Fibroblast of lung (primary cell): ENCODE data around the gene SYNE1. TPM values are rescaled to one million over a fixed set of nuclear protein-coding genes. Genes with fewer than 3 reads are reported as not detected.

Experiments used
- DNase-seq, 2 donors: peaks; one replicate each; pipeline versions ENCODE4 v3.0.0 to v3.0.0-alpha.2; 2010; ENCODE audit warnings: low read depth in 2 of 2
- H2AFZ ChIP-seq: 2 replicates; pipeline ENCODE4 v1.5.1; 2012; ENCODE audit warnings: low read length, control low read depth, inconsistent platforms
- H3K27ac ChIP-seq: 2 replicates; pipeline ENCODE4 v1.5.1; 2011; ENCODE audit warnings: low read length, control low read depth; ENCODE audit not compliant: insufficient read depth
- H3K27me3 ChIP-seq: 2 replicates; pipeline ENCODE4 v1.5.1; 2011; ENCODE audit warnings: mild to moderate bottlenecking, low read length; ENCODE audit not compliant: control insufficient read depth, insufficient read depth
- H3K36me3 ChIP-seq: 2 replicates; pipeline ENCODE4 v1.5.1; 2011; ENCODE audit warnings: low read length; ENCODE audit not compliant: control insufficient read depth, insufficient read depth
- H3K4me1 ChIP-seq: 2 replicates; pipeline ENCODE4 v1.5.1; 2011; ENCODE audit warnings: low read length; ENCODE audit not compliant: control insufficient read depth, insufficient read depth; ENCODE audit errors: extremely low read depth
- H3K4me2 ChIP-seq: 2 replicates; pipeline ENCODE4 v1.5.1; 2011; ENCODE audit warnings: low read length, control low read depth; ENCODE audit not compliant: insufficient read depth; ENCODE audit errors: extremely low read depth
- H3K4me3 ChIP-seq, 4 experiments: fragments of 200-600 bp in 1 of 4; sonication (generic) in 1 of 4; replicated peaks in 1 of 4; 2 replicates each; pipeline ENCODE4 v1.5.1; 2011 to 2016; ENCODE audit warnings: low read length in 4 of 4, low read depth in 3 of 4, mild to moderate bottlenecking in 3 of 4, control low read depth in 2 of 4, inconsistent platforms in 1 of 4, mixed read lengths in 1 of 4; ENCODE audit not compliant: insufficient read depth in 1 of 4; ENCODE audit errors: control extremely low read depth in 1 of 4
- H3K79me2 ChIP-seq: 2 replicates; pipeline ENCODE4 v1.5.1; 2012; ENCODE audit warnings: mild to moderate bottlenecking, low read length, inconsistent platforms; ENCODE audit not compliant: control insufficient read depth, insufficient read depth
- H3K9ac ChIP-seq: 2 replicates; pipeline ENCODE4 v1.5.1; 2011; ENCODE audit warnings: mild to moderate bottlenecking, low read length, control low read depth; ENCODE audit not compliant: insufficient read depth
- H3K9me3 ChIP-seq: 2 replicates; pipeline ENCODE4 v1.5.1; 2012; ENCODE audit warnings: low read depth, low read length; ENCODE audit not compliant: control insufficient read depth, insufficient read depth
- H4K20me1 ChIP-seq: 2 replicates; pipeline ENCODE4 v1.5.1; 2011; ENCODE audit warnings: low read length; ENCODE audit not compliant: control insufficient read depth, insufficient read depth; ENCODE audit errors: extremely low read depth
- CTCF ChIP-seq, 2 donors: IDR thresholded peaks in 1 of 2; conservative IDR thresholded peaks in 1 of 2; 1 replicate in 1 of 2; 2 replicates in 1 of 2; pipeline ENCODE4 v1.5.1; 2011 to 2012; ENCODE audit warnings: low read length in 2 of 2, control low read depth in 1 of 2, inconsistent platforms in 1 of 2, low read depth in 1 of 2, mild to moderate bottlenecking in 1 of 2
- EZH2 ChIP-seq: IDR thresholded peaks from 2 replicates; pipeline ENCODE4 v1.5.1; 2012; ENCODE audit warnings: low read length, control low read depth, mild to moderate bottlenecking; ENCODE audit errors: missing control alignments
- polyA plus RNA-seq, 2 donors: library from polyadenylated mRNA; depleted of rRNA in 1 of 2; stranded (reverse) in 1 of 2; unstranded in 1 of 2; fragments of >200 nt; gene quantifications; 2 replicates each; pipeline ENCODE4 v1.2.1, GENCODE V29; 2011 to 2012; ENCODE audit warnings: missing spikeins in 1 of 2
- total RNA-seq: library from RNA; depleted of rRNA; stranded (reverse); fragments of >200 nt; gene quantifications from 2 replicates; pipeline ENCODE4 v1.2.1, GENCODE V29; 2014

The SYNE1 gene
- total and polyA plus RNA-seq, 2 donors (not counting 1 experiment from before 2014, with no cell fraction given) = 21.7 to 219 TPM

GRCh38 chr6:152372945-152373344, 264.2 kb downstream of the SYNE1 start:
- H2AFZ ChIP-seq = no peak overlapping the region
- no peaks in the 10 kb centered on the region for H4K20me1 ChIP-seq
- no peaks in the 10 kb centered on the region for H3K9me3 ChIP-seq
- H3K27ac ChIP-seq = no peak overlapping the region
- no peak overlapping the region for H3K4me2 ChIP-seq
- H3K4me1 ChIP-seq = peaks cover 5% of the 10 kb centered on the region
- TF ChIP-seq CTCF (conservative IDR thresholded peaks at IDR 0.05 in 1 of 2, IDR thresholded peaks at IDR 0.05 in 1 of 2; ENCODE audit: low read depth in 1 of 2, low read length in 2 of 2) (no peak), EZH2 (no peak)
- H3K27me3 ChIP-seq = no peaks in the 10 kb centered on the region
- no peak overlapping the region for H3K4me3 ChIP-seq
- no peak for DNase-seq
- H3K36me3 ChIP-seq = peaks cover 1% of the 10 kb centered on the region
- peaks cover 3% of the 10 kb centered on the region for H3K79me2 ChIP-seq
- no peak overlapping the region for H3K9ac ChIP-seq

DNA sequence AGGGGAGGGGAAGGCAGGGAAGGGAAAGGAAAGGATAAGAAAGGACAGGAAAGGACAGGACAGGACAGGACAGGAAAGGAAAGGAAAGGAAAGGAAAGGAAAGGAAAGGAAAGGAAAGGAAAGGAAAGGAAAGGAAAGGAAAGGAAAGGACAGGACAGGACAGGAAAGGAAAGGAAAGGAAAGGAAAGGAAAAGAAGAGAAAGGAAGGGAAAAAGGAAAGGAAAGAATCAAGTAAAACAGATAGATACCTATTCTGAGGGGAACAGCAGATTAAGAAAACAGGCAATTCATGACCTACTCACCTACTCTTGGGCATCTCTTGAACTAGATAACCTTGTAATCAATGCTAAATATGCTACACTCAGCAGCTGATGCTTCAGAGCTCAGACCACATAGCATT, 265.4 kb downstream of the SYNE1 start:
- Histone ChIP-seq H3K9me3 (no peaks in the 10 kb centered on the region), H3K4me3 (no peak overlapping the region), H3K4me1 (peaks cover 2% of the 10 kb centered on the region), H3K27ac (no peak overlapping the region), H2AFZ (no peak overlapping the region), H3K79me2 (no peaks in the 10 kb centered on the region), H3K9ac (no peak overlapping the region), H3K36me3 (peaks cover 4% of the 10 kb centered on the region), H4K20me1 (no peaks in the 10 kb centered on the region), H3K4me2 (no peak overlapping the region), H3K27me3 (no peaks in the 10 kb centered on the region)
- TF ChIP-seq EZH2 (no peak), CTCF (conservative IDR thresholded peaks at IDR 0.05 in 1 of 2, IDR thresholded peaks at IDR 0.05 in 1 of 2; ENCODE audit: low read depth in 1 of 2, low read length in 2 of 2) (no peak)
- DNase-seq = no peak

DNA sequence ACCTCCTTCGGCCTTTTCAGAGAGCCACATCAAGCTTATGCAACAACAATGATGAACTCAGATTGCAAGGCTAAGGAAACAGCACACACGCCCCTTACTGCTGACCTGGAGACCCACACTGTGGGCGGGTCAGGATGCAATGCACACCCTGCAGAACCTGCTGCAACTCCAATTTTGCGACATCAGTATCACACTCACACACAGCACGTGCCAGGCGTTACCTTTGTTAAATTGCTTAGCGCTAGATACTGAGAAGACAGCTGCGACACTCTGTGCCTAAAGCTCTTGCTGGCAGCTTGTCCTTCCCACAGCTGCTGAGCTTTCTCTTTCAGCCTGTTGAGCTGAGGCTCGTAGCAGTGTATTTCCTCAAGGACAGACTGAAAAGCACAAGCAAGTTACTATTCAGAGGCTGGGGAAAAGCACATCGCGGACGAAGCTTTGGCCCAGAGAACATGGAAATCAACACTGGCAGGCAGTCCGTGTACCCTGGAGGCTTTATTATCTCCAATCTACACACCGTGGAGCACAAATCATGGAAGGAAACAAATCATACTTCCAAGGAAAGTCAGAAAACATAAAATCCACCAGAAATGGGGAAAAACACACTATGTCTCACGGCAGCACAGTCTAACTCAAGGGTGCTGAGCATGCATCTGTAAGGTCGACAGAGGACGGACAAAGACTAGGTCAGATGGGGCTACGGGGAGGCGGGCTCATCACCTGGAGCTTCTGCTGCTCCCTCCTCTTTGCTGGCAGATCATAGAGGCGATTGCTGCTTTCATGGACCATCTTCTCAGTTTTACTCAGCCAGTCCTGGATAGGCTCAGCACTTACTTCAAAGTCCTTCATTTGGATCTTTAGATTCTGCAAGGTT, 268.2 kb downstream of the SYNE1 start:
- peak in 1 of 2 donors; percentile 71 for DNase-seq
- Histone ChIP-seq H3K4me2 (peak overlapping the region; percentile 44), H4K20me1 (no peaks in the 10 kb centered on the region), H3K4me1 (peaks cover 2% of the 10 kb centered on the region), H3K36me3 (peaks cover 2% of the 10 kb centered on the region), H3K27me3 (no peaks in the 10 kb centered on the region), H3K27ac (peak overlapping the region; percentile 43), H2AFZ (peak overlapping the region; percentile 29), H3K9me3 (no peaks in the 10 kb centered on the region), H3K4me3 (peak overlapping the region in 3 of 4 experiments; percentile 1 to 24 (median 1)), H3K79me2 (no peaks in the 10 kb centered on the region), H3K9ac (no peak overlapping the region)
- TF ChIP-seq CTCF (conservative IDR thresholded peaks at IDR 0.05 in 1 of 2, IDR thresholded peaks at IDR 0.05 in 1 of 2; ENCODE audit: low read depth in 1 of 2, low read length in 2 of 2) (no peak), EZH2 (no peak)
